Measurements from ENCODE around the gene PTGDR2. TPM values are rescaled to one million over a fixed set of nuclear protein-coding genes. Genes with fewer than 3 reads are reported as not detected.

Gene PTGDR2
- total and polyA plus RNA-seq, 12 donors, result 0.35 to 5.7 (median 1.2) TPM

DNA sequence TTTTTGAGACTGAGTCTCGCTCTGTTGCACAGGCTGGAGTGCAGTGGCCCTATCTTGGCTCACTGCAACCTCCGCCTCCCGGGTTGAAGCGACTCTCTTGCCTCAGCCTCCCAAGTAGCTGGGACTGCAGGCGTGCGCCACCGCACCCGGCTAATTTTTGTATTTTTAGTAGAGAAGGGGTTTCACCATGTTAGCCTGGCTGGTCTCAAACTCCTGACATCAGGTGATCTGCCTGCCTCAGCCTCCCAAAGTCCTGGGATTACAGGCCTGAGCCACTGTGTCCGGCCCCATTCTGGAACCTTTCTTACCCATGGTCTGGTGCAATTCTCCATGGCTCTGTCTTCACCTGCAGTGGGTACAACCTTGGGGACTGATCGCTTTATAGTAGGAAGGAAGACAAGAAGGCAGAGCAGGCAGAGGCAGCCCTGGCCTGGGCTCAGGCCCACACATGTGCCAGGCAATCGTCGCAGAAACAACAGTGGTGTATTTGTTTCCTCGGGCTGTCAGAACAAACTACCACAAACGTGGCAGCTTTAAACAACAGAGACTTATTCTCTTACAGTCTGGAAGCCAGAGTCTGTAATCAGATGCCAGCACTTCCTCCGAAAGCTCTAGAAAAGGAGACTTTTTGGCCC is 4.0 kb upstream of the PTGDR2 start:
- no peak overlapping the region for H3K27ac ChIP-seq
- H3K36me3 ChIP-seq, result no peaks in the 10 kb centered on the region
- no peak for ATAC-seq
- H3K4me1 ChIP-seq, result peaks cover 0 to 14% (median 0%) of the 10 kb centered on the region in 9 donors
- TF ChIP-seq, protein P1, sequence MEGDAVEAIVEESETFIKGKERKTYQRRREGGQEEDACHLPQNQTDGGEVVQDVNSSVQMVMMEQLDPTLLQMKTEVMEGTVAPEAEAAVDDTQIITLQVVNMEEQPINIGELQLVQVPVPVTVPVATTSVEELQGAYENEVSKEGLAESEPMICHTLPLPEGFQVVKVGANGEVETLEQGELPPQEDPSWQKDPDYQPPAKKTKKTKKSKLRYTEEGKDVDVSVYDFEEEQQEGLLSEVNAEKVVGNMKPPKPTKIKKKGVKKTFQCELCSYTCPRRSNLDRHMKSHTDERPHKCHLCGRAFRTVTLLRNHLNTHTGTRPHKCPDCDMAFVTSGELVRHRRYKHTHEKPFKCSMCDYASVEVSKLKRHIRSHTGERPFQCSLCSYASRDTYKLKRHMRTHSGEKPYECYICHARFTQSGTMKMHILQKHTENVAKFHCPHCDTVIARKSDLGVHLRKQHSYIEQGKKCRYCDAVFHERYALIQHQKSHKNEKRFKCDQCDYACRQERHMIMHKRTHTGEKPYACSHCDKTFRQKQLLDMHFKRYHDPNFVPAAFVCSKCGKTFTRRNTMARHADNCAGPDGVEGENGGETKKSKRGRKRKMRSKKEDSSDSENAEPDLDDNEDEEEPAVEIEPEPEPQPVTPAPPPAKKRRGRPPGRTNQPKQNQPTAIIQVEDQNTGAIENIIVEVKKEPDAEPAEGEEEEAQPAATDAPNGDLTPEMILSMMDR (IDR thresholded peaks at IDR 0.05), result no peak
- WGBS, 2 donors, result 84 to 92% methylated on average over 15 of the region's 15 CpGs
- intact Hi-C loops (cut with DNase I), result no loop called here
- H3K4me3 ChIP-seq, result no peak overlapping the region
- H3K27me3 ChIP-seq, result no peaks in the 10 kb centered on the region
- no peak for DNase-seq
- H3K9me3 ChIP-seq, result no peaks in the 10 kb centered on the region

DNA sequence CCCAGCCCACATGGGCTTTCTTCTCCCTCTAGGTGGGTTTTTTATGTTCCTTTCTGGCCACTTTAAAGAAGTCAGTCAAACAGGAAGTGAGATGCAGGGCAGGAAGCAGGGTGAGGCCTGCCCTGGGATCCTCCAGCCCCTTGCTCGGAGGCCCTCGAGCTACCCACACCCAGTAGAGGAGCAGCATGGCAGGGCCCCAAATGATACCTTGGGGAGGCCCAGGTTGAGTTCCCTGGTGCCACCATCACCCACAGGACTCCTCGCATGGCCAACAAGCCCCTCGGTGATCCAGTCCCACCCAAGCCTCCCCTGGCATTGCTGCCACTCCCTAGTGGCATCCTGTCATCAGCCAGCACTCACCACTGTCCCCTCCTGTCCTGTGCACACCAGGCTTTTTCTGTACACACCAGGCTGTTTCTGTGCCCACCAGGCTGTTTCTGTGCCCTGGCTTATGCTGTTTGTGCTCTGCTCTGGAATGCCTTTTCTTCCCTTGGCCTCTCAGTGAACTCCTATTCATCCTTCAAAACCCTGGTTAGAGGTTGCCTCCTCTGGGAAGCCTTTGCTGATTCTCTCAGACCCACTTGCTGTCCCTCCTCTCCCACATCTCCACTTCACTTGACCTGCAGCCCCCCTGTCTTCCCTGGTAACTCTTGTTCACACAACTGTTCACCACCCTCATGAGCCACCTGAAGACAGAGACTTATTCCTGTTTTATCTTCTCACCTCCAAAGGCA is 3.1 kb upstream of the PTGDR2 start:
- intact Hi-C loops (cut with DNase I), result no loop called here
- H3K27me3 ChIP-seq, result peaks cover 0 to 4% (median 0%) of the 10 kb centered on the region in 7 donors
- peaks cover 0 to 11% (median 0%) of the 10 kb centered on the region in 9 donors for H3K4me1 ChIP-seq
- H3K27ac ChIP-seq, result peak overlapping the region in 1 of 10 donors; percentile 40
- TF ChIP-seq, protein P1 (IDR thresholded peaks at IDR 0.05), result no peak
- no peaks in the 10 kb centered on the region for H3K36me3 ChIP-seq
- WGBS, 2 donors, result 69 to 75% methylated on average over 4 of the region's 4 CpGs
- no peaks in the 10 kb centered on the region for H3K9me3 ChIP-seq
- DNase-seq (no peak), ATAC-seq (no peak)
- H3K4me3 ChIP-seq, result no peak overlapping the region

DNA sequence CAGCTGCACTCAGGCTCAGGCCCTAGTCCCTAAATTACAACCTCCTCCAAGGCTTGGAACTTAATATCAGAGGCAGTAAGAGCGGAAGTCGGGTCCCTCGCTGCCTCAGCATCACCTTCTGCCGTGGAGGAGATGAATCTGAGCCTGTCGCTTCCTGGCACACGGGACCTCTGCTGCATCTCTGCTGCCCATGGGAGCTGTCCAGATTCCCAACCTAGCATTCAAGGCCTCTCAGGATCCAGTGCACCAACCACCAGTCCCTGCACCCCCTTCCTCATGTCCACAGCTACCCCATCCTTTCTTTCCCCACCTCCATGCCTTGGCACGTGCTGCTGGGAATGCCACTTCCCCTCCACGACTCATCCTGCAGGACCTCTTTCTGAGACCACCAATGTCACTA is 2.5 kb upstream of the PTGDR2 start:
- DNase-seq (no peak), ATAC-seq (no peak)
- intact Hi-C loops (cut with DNase I), result no loop called here
- Histone ChIP-seq H3K36me3 (peaks cover 0 to 2% (median 0%) of the 10 kb centered on the region in 9 donors), H3K9me3 (no peaks in the 10 kb centered on the region), H3K4me3 (no peak overlapping the region), H3K27me3 (peaks cover 0 to 4% (median 0%) of the 10 kb centered on the region in 7 donors), H3K27ac (no peak overlapping the region), H3K4me1 (peaks cover 0 to 11% (median 0%) of the 10 kb centered on the region in 9 donors)
- TF ChIP-seq, protein P1 (IDR thresholded peaks at IDR 0.05), result no peak
- WGBS, 2 donors, result 76 to 80% methylated on average over 8 of the region's 8 CpGs

DNA sequence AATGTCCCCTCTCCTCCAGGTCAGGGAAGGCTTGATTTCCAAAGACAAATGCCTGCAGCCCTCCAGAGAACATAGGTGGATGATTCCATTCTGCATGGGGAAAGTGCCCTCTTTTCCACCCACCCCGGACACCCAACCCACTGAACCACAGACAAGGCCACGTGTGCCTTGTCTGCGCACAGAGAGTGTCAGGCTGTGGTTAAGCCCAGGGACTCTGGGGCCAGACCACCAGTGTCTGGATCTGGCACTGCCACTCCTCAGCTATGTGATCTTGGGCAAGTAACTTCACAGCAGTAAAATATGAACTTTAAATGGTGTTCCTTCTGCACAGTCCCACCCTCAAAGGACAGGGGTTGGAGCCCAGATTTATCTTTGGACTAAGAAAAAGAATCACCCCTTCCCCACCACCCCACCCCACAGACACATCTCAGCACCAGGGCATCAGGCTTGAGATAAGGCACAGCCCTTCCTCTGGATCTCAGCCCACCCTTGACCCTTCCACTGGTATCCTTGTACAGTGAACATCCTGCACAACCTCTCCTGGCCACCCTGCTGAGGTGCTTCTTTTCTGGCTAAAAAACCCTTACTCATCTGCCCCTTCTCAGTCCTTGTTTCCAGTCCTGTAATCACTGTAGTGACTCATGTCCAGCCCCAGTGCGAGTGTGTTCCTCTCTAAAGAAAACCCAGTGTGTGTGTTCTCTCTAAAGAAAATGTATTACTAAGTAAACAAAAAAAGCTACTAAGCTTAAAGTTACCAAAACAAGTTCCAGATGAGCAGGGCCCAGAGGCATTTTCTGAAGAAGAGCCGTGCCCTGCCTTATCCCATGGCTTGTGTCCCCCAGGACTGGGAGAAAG is 1.9 kb upstream of the PTGDR2 start:
- TF ChIP-seq, protein P1 (IDR thresholded peaks at IDR 0.05), result no peak
- DNase-seq, result no peak
- Histone ChIP-seq H3K27me3 (peaks cover 0 to 4% (median 0%) of the 10 kb centered on the region in 7 donors), H3K36me3 (peaks cover 0 to 6% (median 0%) of the 10 kb centered on the region in 9 donors), H3K27ac (no peak overlapping the region), H3K4me3 (no peak overlapping the region), H3K4me1 (peaks cover 0 to 11% (median 0%) of the 10 kb centered on the region in 9 donors), H3K9me3 (no peaks in the 10 kb centered on the region)
- WGBS, 2 donors, result 86 to 90% methylated on average over 5 of the region's 5 CpGs
- intact Hi-C loops (cut with DNase I), result no loop called here
- no peak for ATAC-seq

Measured in heart right ventricle (tissue), 16 donors.